HepG2 (cell line): ENCODE data around the gene KDM6B. TPM values are rescaled to one million over a fixed set of nuclear protein-coding genes. Genes with fewer than 3 reads are reported as not detected.

ENCODE experiments used
- ATAC-seq: fragments of 200-7000 bp; cut with Tn5 transposase; 3 replicates; pipeline ENCODE4 v1.9.1; 2020; ENCODE audit warnings: mild to moderate bottlenecking, moderate library complexity
- BruUV-seq: library from RNA; stranded (reverse); fragments of 400-500 nt; replicated peaks from 2 replicates; lab custom pipeline; 2021; lab: Mats Ljungman, UMichigan
- CTCF ChIA-PET: fragments of 300-600 bp; formaldehyde crosslinking; extraction: SDS; loops from one replicate; lab custom pipeline; 2021; ENCODE audit warnings: low total read pairs, inconsistent platforms, low intra/inter-chr PET ratio; lab: Yijun Ruan, JAX
- POLR2A ChIA-PET: fragments of 350-600 bp; sonication (Branson Sonifier 250); formaldehyde crosslinking; loops from one replicate; lab custom pipeline; 2020; ENCODE audit warnings: antibody characterized with exemption, inconsistent platforms; lab: Yijun Ruan, JAX
- DNase-seq: peaks from one replicate; pipeline ENCODE4 v3.0.0-alpha.2; 2015; ENCODE audit warnings: low spot score
- FAIRE-seq: peaks from 3 replicates; lab custom pipeline; 2011; peaks lifted over from hg19 to GRCh38; lab: Jason Lieb, UNC
- H2AFZ ChIP-seq: one replicate; pipeline ENCODE4 v1.6.1; 2011; ENCODE audit warnings: low read length, inconsistent platforms
- H3K27ac ChIP-seq: fragments of 300-600 bp; 3 replicates; pipeline ENCODE4 v1.8.0; 2011; ENCODE audit warnings: mixed run types, mild to moderate bottlenecking, mixed read lengths, low read length, inconsistent platforms; ENCODE audit not compliant: insufficient read depth; ENCODE audit errors: extremely low read length
- H3K27me3 ChIP-seq, 2 experiments: fragments of 200-600 bp in 1 of 2; 2 replicates in 1 of 2; 3 replicates in 1 of 2; pipeline versions ENCODE4 v1.6.0 to v1.8.0; 2011; ENCODE audit warnings: low read length in 2 of 2, mild to moderate bottlenecking in 2 of 2, moderate library complexity in 2 of 2, inconsistent platforms in 1 of 2; ENCODE audit not compliant: insufficient read depth in 2 of 2, control insufficient read depth in 1 of 2
- H3K36me3 ChIP-seq, 2 experiments: fragments of 200-600 bp in 1 of 2; replicated peaks in 1 of 2; 2 replicates in 1 of 2; 3 replicates in 1 of 2; pipeline versions ENCODE4 v1.5.1 to v1.8.0; 2011; ENCODE audit warnings: low read length in 2 of 2, inconsistent platforms in 1 of 2; ENCODE audit not compliant: insufficient read depth in 2 of 2, control insufficient read depth in 1 of 2
- H3K4me1 ChIP-seq: 2 replicates; pipeline ENCODE4 v1.5.1; 2012; ENCODE audit warnings: low read length, inconsistent platforms; ENCODE audit not compliant: insufficient read depth
- H3K4me2 ChIP-seq: 2 replicates; pipeline ENCODE4 v1.6.0; 2011; ENCODE audit warnings: low read depth, low read length, inconsistent platforms
- H3K4me3 ChIP-seq, 3 experiments: fragments of 200-600 bp in 1 of 3; sonication (generic), shearing (Covaris generic) in 1 of 3; replicated peaks in 1 of 3; 2 replicates each; pipeline ENCODE4 v1.5.1; 2011 to 2016; ENCODE audit warnings: low read length in 3 of 3, inconsistent platforms in 2 of 3, low read depth in 2 of 3, mild to moderate bottlenecking in 2 of 3, control low read depth in 1 of 3, mixed read lengths in 1 of 3; ENCODE audit not compliant: insufficient read depth in 1 of 3
- H3K79me2 ChIP-seq: one replicate; pipeline ENCODE4 v1.6.1; 2011; ENCODE audit warnings: low read length, inconsistent platforms; ENCODE audit not compliant: insufficient read depth
- H3K9ac ChIP-seq: 2 replicates; pipeline ENCODE4 v1.6.0; 2011; ENCODE audit warnings: mild to moderate bottlenecking, low read depth, low read length, inconsistent platforms; ENCODE audit not compliant: insufficient read depth
- H3K9me3 ChIP-seq: 2 replicates; pipeline ENCODE4 v1.5.1; 2012; ENCODE audit warnings: mild to moderate bottlenecking, low read length
- H4K20me1 ChIP-seq: 2 replicates; pipeline ENCODE4 v1.6.0; 2011; ENCODE audit warnings: inconsistent platforms, mild to moderate bottlenecking, low read length, moderate library complexity; ENCODE audit not compliant: insufficient read depth
- AGO2 ChIP-seq: fragments of 200-400 bp; formaldehyde crosslinking; optimal IDR thresholded peaks from 2 replicates; pipeline ENCODE3; 2017; ENCODE audit warnings: mild to moderate bottlenecking, low read depth, low read length, moderate library complexity
- BATF2 ChIP-seq: sonication (generic); formaldehyde crosslinking; IDR thresholded peaks from 2 replicates; pipeline ENCODE4 v1.8.0; 2022; ENCODE audit warnings: mild to moderate bottlenecking, missing genetic modification reagents, moderate library complexity
- SP4 ChIP-seq: sonication (generic); formaldehyde crosslinking; IDR thresholded peaks from 2 replicates; pipeline ENCODE4 v1.8.1; 2023; ENCODE audit warnings: mild to moderate bottlenecking, missing genetic modification reagents
- ZNF513 ChIP-seq: sonication (generic); formaldehyde crosslinking; conservative IDR thresholded peaks from 2 replicates; pipeline ENCODE4 v1.5.0; 2020; ENCODE audit warnings: missing genetic modification reagents
- ZNF614 ChIP-seq: IDR thresholded peaks from 2 replicates; pipeline ENCODE4 v1.6.1; 2018; ENCODE audit warnings: missing biosample characterization, missing genetic modification reagents, inconsistent platforms, borderline replicate concordance
- ZNF704 ChIP-seq: sonication (generic); formaldehyde crosslinking; IDR thresholded peaks from 2 replicates; pipeline ENCODE4 v1.8.1; 2023; ENCODE audit warnings: mild to moderate bottlenecking, inconsistent platforms, moderate library complexity, missing genetic modification reagents, borderline replicate concordance
- WGBS: methylation state at CpG from one replicate; pipeline ENCODE4 v1.1.6; 2017; ENCODE audit warnings: low lambda C conversion rate; 5-methylcytosine and 5-hydroxymethylcytosine counted together
- in situ Hi-C: cut with HindIII; loops from 2 replicates; pipeline ENCODE4 v1.10.0; 2017; ENCODE audit warnings: low pct_unique_long_range_greater_than_20kb; ENCODE audit not compliant: extremely low pct_ligation_motif_present
- intact Hi-C: fragments of 100-400 bp; cut with micrococcal nuclease; formaldehyde crosslinking; loops from one replicate; pipeline ENCODE4 v1.10.0; 2022; ENCODE audit not compliant: unreplicated experiment
- polyA plus RNA-seq, 8 experiments: library from polyadenylated mRNA; depleted of rRNA in 3 of 8; stranded (reverse) in 7 of 8; unstranded in 1 of 8; fragments of >200 nt; fragmentation: Illumina TruSeq in 4 of 8; extraction: Trizol in 4 of 8; gene quantifications; 2 replicates each; pipeline versions ENCODE4 v1.2.1 to v1.2.3, GENCODE V29; 2011 to 2016; ENCODE audit warnings: low read depth in 4 of 8, missing spikeins in 1 of 8, mixed read lengths in 1 of 8; ENCODE audit not compliant: insufficient read depth in 1 of 8
- total RNA-seq, 5 experiments: library from RNA; depleted of rRNA; stranded (reverse); fragments of >200 nt; fragmentation: Illumina TruSeq; extraction: Trizol; gene quantifications; 2 replicates each; pipeline ENCODE4 v1.2.3, GENCODE V29; 2016; ENCODE audit warnings: low read depth in 1 of 5

Gene KDM6B
- total and polyA plus RNA-seq, 2 of the 13 experiments (the other 11 are each of a cell fraction or from before 2014, with no cell fraction given), result 1.3 to 2.1 TPM

GRCh38 chr17:7798839-7799238 lies 35.2 kb upstream of the KDM6B start:
- TF ChIP-seq AGO2, result no peak
- TF ChIP-seq SP4 (CRISPR knock-in tag), result no peak
- TF ChIP-seq ZNF513 (CRISPR knock-in tag), result no peak
- no peak for TF ChIP-seq ZNF704 (CRISPR knock-in tag)
- no peak for TF ChIP-seq BATF2 (CRISPR knock-in tag)
- no peak for TF ChIP-seq ZNF614 (CRISPR knock-in tag)
- no peaks in the 10 kb centered on the region for H3K4me1 ChIP-seq
- intact Hi-C loops, result no loop called here
- H4K20me1 ChIP-seq, result no peaks in the 10 kb centered on the region
- in situ Hi-C loops, result no loop called here
- ChIA-PET CTCF (no interaction called here), POLR2A (no interaction called here)
- FAIRE-seq, result no peak
- no peak overlapping the region for H3K9ac ChIP-seq
- peaks cover 4 to 31% of the 10 kb centered on the region in 2 experiments; a peak in 4 of 5 replicates for H3K27me3 ChIP-seq
- H3K4me3 ChIP-seq, result no peak overlapping the region
- H2AFZ ChIP-seq, result no peak overlapping the region
- H3K79me2 ChIP-seq, result no peaks in the 10 kb centered on the region
- H3K27ac ChIP-seq, result no peak overlapping the region
- ATAC-seq, result no peak
- DNase-seq, result no peak
- no peaks in the 10 kb centered on the region for H3K36me3 ChIP-seq
- no TSS peak for BruUV-seq
- H3K4me2 ChIP-seq, result no peak overlapping the region
- WGBS, result 30% methylated on average over 2 of the region's 13 CpGs
- H3K9me3 ChIP-seq, result no peaks in the 10 kb centered on the region
